Tibial nerve (tissue), 4 donors: ENCODE measurements around the gene TNFRSF19. TPM values are rescaled to one million over a fixed set of nuclear protein-coding genes. Genes with fewer than 3 reads are reported as not detected.

ENCODE experiments used
- DNase-seq, 2 donors: peaks; one replicate each; pipeline ENCODE4 v3.0.0-alpha.2; 2019; ENCODE audit warnings: low spot score in 2 of 2
- H3K27ac ChIP-seq, 4 donors: fragments of 200-600 bp; sonication (generic) in 3 of 4; one replicate each; pipeline ENCODE4 v1.5.1; 2017 to 2019; ENCODE audit warnings: mild to moderate bottlenecking in 1 of 4
- H3K27me3 ChIP-seq, 2 donors: fragments of 200-600 bp; sonication (generic) in 1 of 2; one replicate each; pipeline versions ENCODE4 v1.5.1 to v1.6.0; 2017 to 2019
- H3K36me3 ChIP-seq, 3 donors: fragments of 200-600 bp; sonication (generic); one replicate each; pipeline ENCODE4 v1.5.1; 2018 to 2019
- H3K4me1 ChIP-seq, 4 donors: fragments of 200-600 bp; sonication (generic) in 3 of 4; one replicate each; pipeline ENCODE4 v1.5.1; 2017 to 2019
- H3K4me3 ChIP-seq, 4 donors: fragments of 200-600 bp; sonication (generic) in 3 of 4; one replicate each; pipeline ENCODE4 v1.5.1; 2017 to 2019; ENCODE audit warnings: mild to moderate bottlenecking in 1 of 4, moderate library complexity in 1 of 4
- H3K9me3 ChIP-seq, 4 donors: fragments of 200-600 bp; sonication (generic) in 3 of 4; one replicate each; pipeline ENCODE4 v1.5.1; 2017 to 2019
- EP300 ChIP-seq, 2 donors: sonication (generic); formaldehyde crosslinking; IDR thresholded peaks; one replicate each; pipeline ENCODE4 v1.6.1; 2017; ENCODE audit warnings: antibody characterized with exemption in 2 of 2, mild to moderate bottlenecking in 1 of 2
- POLR2A ChIP-seq, 2 donors: fragments of 450-650 bp; IDR thresholded peaks; one replicate each; pipeline ENCODE4 v1.6.1; 2017; ENCODE audit warnings: antibody characterized with exemption in 2 of 2, mild to moderate bottlenecking in 2 of 2, moderate library complexity in 2 of 2
- WGBS, 2 donors: methylation state at CpG; one replicate each; pipeline ENCODE4 v1.1.5; 2018; 5-methylcytosine and 5-hydroxymethylcytosine counted together
- total RNA-seq, 4 donors: library from RNA; depleted of rRNA; stranded (reverse); fragments of >200 nt; gene quantifications; one replicate each; pipeline ENCODE4 v1.1.0, GENCODE V29; 2016
- TF ChIP-seq, protein P1 (sequence below), 5 experiments: fragments of 200-600 bp in 3 of 5; fragments of 450-650 bp in 2 of 5; sonication (generic) in 3 of 5; IDR thresholded peaks; one replicate each; pipeline ENCODE4 v1.5.1; 2016 to 2019; ENCODE audit warnings: antibody characterized with exemption in 5 of 5, mild to moderate bottlenecking in 3 of 5, moderate library complexity in 2 of 5

TNFRSF19 gene
- total RNA-seq, 4 donors from 2014 or later: 10.7 to 24.3 (median 20.3) TPM

DNA sequence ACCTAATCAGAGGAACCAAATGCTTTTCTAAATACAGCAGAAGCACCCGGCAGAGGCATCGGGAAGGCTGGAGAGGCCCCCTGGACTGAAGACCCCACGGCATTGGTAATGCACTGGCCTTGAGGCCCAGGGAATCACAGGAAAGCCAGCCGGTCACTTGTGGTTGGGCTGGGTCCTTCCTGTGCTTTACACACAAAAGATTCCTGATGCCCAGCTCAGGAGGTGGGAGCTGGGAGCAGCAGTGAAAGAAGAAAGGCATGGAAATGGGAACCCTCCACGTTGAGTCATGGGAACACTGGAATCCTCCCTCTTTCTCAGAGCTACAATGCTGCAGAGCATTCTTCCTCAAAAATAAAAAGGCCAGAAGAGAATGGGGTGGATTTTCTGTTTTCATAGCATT, 126.4 kb downstream of the TNFRSF19 start:
- no peak for DNase-seq
- Histone ChIP-seq H3K4me1 (peaks cover 0 to 20% (median 4%) of the 10 kb centered on the region in 4 donors), H3K9me3 (no peaks in the 10 kb centered on the region), H3K4me3 (no peak overlapping the region), H3K27ac (no peak overlapping the region), H3K36me3 (no peaks in the 10 kb centered on the region), H3K27me3 (no peaks in the 10 kb centered on the region)
- 61 to 73% methylated on average over 4 to 5 of the region's 5 CpGs for WGBS, 2 donors
- TF ChIP-seq, protein P1, sequence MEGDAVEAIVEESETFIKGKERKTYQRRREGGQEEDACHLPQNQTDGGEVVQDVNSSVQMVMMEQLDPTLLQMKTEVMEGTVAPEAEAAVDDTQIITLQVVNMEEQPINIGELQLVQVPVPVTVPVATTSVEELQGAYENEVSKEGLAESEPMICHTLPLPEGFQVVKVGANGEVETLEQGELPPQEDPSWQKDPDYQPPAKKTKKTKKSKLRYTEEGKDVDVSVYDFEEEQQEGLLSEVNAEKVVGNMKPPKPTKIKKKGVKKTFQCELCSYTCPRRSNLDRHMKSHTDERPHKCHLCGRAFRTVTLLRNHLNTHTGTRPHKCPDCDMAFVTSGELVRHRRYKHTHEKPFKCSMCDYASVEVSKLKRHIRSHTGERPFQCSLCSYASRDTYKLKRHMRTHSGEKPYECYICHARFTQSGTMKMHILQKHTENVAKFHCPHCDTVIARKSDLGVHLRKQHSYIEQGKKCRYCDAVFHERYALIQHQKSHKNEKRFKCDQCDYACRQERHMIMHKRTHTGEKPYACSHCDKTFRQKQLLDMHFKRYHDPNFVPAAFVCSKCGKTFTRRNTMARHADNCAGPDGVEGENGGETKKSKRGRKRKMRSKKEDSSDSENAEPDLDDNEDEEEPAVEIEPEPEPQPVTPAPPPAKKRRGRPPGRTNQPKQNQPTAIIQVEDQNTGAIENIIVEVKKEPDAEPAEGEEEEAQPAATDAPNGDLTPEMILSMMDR (IDR thresholded peaks at IDR 0.05): no peak
- TF ChIP-seq EP300 (IDR thresholded peaks at IDR 0.05) (no peak), POLR2A (IDR thresholded peaks at IDR 0.05) (no peak)

DNA sequence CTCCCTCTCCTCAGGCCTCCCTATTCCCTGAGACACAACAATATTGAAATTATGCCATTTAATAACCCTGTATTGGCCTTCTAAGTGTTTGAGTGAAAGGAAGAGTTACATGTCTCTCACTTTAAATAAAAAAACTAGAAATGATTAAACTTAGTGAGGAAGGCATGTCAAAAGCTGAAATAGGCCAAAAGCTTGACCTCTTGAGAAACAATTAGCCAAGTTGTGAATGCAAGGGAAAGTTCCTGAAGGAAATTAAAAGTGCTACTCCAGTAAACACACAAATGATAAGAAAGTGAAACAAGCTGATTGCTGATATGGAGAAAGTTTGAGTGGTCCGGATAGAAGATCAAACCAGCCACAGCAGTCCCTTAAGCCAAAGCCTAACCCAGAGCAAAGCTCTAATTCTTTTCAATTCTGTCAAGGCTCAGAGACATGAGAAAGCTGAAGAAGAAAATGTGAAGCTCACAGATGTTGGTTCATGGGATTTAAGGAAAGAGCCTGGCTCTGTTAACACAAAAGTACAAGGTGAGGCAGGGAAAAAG, 127.6 kb downstream of the TNFRSF19 start:
- Histone ChIP-seq H3K27me3 (no peaks in the 10 kb centered on the region), H3K4me1 (peaks cover 0 to 31% (median 4%) of the 10 kb centered on the region in 4 donors), H3K36me3 (no peaks in the 10 kb centered on the region), H3K9me3 (no peaks in the 10 kb centered on the region), H3K4me3 (no peak overlapping the region), H3K27ac (peak overlapping the region in 1 of 4 donors; percentile 9)
- no peak for DNase-seq
- TF ChIP-seq EP300 (IDR thresholded peaks at IDR 0.05) (no peak), POLR2A (IDR thresholded peaks at IDR 0.05) (no peak)
- TF ChIP-seq, protein P1 (IDR thresholded peaks at IDR 0.05): no peak
- WGBS, 2 donors: 63 to 71% methylated on average over 1 of the region's 1 CpG

DNA sequence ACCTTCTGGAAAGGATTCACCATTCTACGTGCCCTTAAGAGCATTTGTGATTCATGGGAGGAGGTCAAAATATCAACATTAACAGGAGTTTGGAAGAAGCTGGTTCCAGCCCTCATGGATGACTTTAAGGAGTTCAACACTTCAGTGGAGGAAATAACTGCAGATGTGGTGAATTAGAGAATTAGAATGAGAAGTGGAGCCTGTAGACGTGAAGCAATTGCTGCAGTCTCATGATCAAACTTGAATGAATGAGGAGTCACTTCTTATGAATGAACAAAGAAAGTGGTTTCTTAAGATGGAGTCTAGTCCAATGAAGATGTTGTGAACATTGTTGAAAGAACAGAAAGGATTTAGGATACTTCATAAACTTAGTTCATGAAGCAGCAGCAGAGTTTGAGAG, 129.1 kb downstream of the TNFRSF19 start:
- 76 to 83% methylated on average over 2 of the region's 2 CpGs for WGBS, 2 donors
- Histone ChIP-seq H3K27ac (no peak overlapping the region), H3K4me1 (peaks cover 0 to 40% (median 11%) of the 10 kb centered on the region in 4 donors), H3K9me3 (no peaks in the 10 kb centered on the region), H3K36me3 (no peaks in the 10 kb centered on the region), H3K27me3 (no peaks in the 10 kb centered on the region), H3K4me3 (no peak overlapping the region)
- no peak for DNase-seq
- TF ChIP-seq, protein P1 (IDR thresholded peaks at IDR 0.05): no peak
- TF ChIP-seq EP300 (IDR thresholded peaks at IDR 0.05): no peak
- no peak for TF ChIP-seq POLR2A (IDR thresholded peaks at IDR 0.05)

DNA sequence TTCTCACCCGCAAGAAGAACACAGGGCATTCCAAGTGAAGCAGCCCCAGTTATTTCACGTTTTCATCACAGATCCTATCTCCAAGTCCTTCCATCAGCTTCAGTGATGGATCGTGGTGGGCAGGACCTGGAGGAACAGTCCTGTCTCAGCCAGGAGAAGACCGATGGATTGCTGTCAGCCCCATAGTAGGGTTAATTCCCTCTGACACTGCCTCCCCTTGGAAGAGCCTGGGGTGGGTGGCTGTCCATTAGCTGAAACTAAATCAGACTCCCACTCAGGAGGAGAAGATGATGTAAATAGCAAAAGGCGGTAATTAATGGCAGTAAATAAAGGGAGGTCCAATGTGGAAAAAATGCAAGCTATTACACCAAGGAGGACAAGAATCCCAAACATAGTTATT, 131.0 kb downstream of the TNFRSF19 start:
- Histone ChIP-seq H3K27ac (peak overlapping the region in 2 of 4 donors; percentile 76 to 83), H3K4me1 (peaks cover 0 to 45% (median 10%) of the 10 kb centered on the region in 4 donors), H3K4me3 (no peak overlapping the region), H3K27me3 (no peaks in the 10 kb centered on the region), H3K9me3 (no peaks in the 10 kb centered on the region), H3K36me3 (no peaks in the 10 kb centered on the region)
- DNase-seq: no peak
- TF ChIP-seq EP300 (IDR thresholded peaks at IDR 0.05): no peak
- TF ChIP-seq POLR2A (IDR thresholded peaks at IDR 0.05): no peak
- TF ChIP-seq, protein P1 (IDR thresholded peaks at IDR 0.05): no peak
- 72 to 85% methylated on average over 5 of the region's 5 CpGs for WGBS, 2 donors

DNA sequence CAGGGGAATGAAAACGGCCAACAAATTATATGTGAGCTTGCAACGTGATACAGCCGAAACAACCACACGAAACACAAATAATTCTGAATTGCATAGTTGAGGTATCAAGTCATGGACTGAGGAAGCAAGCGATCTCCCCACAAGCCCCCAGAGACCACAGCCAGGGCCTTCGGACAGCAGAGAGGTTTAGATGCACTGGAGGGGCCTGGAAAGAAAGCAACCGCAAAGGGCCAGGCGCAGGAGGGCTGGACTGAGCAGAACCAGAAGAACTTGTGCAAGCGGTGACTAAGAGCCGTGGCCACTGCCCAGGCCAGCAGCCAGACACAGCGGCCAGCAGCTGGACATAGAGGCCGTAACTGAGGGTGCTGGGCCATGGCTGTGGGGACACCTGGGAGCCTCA, 131.4 kb downstream of the TNFRSF19 start:
- 54 to 57% methylated on average over 11 of the region's 12 CpGs for WGBS, 2 donors
- H3K4me3 ChIP-seq: no peak overlapping the region
- no peaks in the 10 kb centered on the region for H3K36me3 ChIP-seq
- H3K4me1 ChIP-seq: peaks cover 0 to 42% (median 9%) of the 10 kb centered on the region in 4 donors
- H3K27me3 ChIP-seq: no peaks in the 10 kb centered on the region
- peak; percentile 81 to 84 for DNase-seq
- H3K27ac ChIP-seq: peak overlapping the region in 2 of 4 donors; percentile 4 to 83
- no peaks in the 10 kb centered on the region for H3K9me3 ChIP-seq
- TF ChIP-seq EP300 (IDR thresholded peaks at IDR 0.05): no peak
- TF ChIP-seq, protein P1 (IDR thresholded peaks at IDR 0.05): no peak
- no peak for TF ChIP-seq POLR2A (IDR thresholded peaks at IDR 0.05)
